Measurements from ENCODE around the gene PSMB10.

The PSMB10 gene

DNA sequence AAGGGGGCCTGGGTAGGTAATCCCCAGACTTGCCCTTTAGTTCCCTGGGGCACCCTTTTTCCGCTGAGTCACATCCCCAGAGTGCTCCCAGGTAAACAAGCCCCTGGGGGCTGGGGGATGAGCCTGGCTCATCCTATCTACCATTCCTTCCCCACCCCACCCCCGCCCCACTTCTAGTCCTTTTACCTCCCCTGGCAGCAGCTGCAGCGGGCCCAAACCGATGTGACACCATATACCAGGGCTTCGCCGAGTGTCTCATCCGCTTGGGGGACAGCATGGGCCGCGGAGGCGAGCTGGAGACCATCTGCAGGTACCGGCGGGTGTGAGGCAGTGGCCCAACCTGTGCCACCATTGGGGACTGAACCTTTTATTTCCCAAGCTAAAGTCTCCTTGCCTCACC is 51.1 kb downstream of the PSMB10 start:
- peaks cover 56% of the 10 kb centered on the region for H3K36me3 ChIP-seq (ENCODE audit: control insufficient read depth, insufficient read depth, low read length)
- 99% methylated on average over 10 to 11 of the region's 12 CpGs for WGBS, 2 experiments (ENCODE audit: insufficient coverage in 2 of 2)
- H3K4me1 ChIP-seq (ENCODE audit: control insufficient read depth, insufficient read depth, low read length, poor library complexity, severe bottlenecking) = peaks cover 9% of the 10 kb centered on the region
- H3K27ac ChIP-seq (ENCODE audit: low read depth, low read length, severe bottlenecking) = no peak overlapping the region
- H3K9me3 ChIP-seq (ENCODE audit: control insufficient read depth, low read length) = no peaks in the 10 kb centered on the region
- no peak overlapping the region for H3K4me3 ChIP-seq (ENCODE audit: extremely low read depth, insufficient read depth, low read length, poor library complexity, severe bottlenecking)

DNA sequence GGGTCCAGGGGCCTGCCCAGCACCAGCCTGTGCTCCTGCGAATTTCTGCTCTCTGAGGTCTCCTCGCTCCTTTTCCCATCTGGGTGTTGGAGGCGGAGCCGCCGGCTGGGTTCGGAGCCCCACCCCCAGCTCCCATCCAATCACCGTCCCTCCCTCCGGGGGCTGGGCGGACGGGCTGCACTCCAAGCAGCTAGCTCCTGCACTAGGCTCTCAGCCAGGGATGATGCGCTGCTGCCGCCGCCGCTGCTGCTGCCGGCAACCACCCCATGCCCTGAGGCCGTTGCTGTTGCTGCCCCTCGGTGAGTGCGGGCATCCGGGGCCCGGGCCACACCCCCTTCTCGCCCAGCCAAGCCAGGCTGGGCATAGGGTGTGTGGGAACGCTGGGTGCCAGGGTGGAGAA is 52.0 kb downstream of the PSMB10 start, which contains the start of gene NRN1L:
Gene NRN1L, plus strand, starts transcription at position 202 of the 400 bp plus-strand sequence. Its CDS starts 19 bp downstream, at position 221.
- Histone ChIP-seq H3K36me3 (ENCODE audit: control insufficient read depth, insufficient read depth, low read length) (peaks cover 64% of the 10 kb centered on the region), H3K4me1 (ENCODE audit: control insufficient read depth, insufficient read depth, low read length, poor library complexity, severe bottlenecking) (peaks cover 9% of the 10 kb centered on the region), H3K4me3 (ENCODE audit: extremely low read depth, insufficient read depth, low read length, poor library complexity, severe bottlenecking) (no peak within 1 kb of the TSS), H3K27ac (ENCODE audit: low read depth, low read length, severe bottlenecking) (no peak within 1 kb of the TSS), H3K9me3 (ENCODE audit: control insufficient read depth, low read length) (no peaks in the 10 kb centered on the region)
- 11 to 26% methylated on average over 18 to 21 of the region's 22 CpGs for WGBS, 2 experiments (ENCODE audit: insufficient coverage in 2 of 2)
